Skin of body (tissue), 3 donors: ENCODE measurements around the gene RRP7A. TPM values are rescaled to one million over a fixed set of nuclear protein-coding genes. Genes with fewer than 3 reads are reported as not detected.
A peak's percentile ranks its signal among the peaks of the same experiment; 100 is the strongest.
"Not testable (repeated sequence)": the region's sequence is repeated elsewhere in the genome, so short reads cannot be mapped to it uniquely, and the experiment has no call there.

Experiments used
- DNase-seq: peaks from one replicate; lab custom pipeline; 2025; lab: John Stamatoyannopoulos, UW
- small RNA-seq: library from RNA; depleted of rRNA; stranded (forward); fragments of <200 nt; gene quantifications from one replicate; pipeline ENCODE3, GENCODE V24; 2014; ENCODE audit warnings: low replicate concordance
- total RNA-seq: library from RNA; depleted of rRNA; stranded (reverse); fragments of >200 nt; gene quantifications from one replicate; pipeline ENCODE4 v1.2.3, GENCODE V29; 2014

RRP7A gene
- total RNA-seq, 1 donor from 2014 or later: 14.3 TPM

DNA sequence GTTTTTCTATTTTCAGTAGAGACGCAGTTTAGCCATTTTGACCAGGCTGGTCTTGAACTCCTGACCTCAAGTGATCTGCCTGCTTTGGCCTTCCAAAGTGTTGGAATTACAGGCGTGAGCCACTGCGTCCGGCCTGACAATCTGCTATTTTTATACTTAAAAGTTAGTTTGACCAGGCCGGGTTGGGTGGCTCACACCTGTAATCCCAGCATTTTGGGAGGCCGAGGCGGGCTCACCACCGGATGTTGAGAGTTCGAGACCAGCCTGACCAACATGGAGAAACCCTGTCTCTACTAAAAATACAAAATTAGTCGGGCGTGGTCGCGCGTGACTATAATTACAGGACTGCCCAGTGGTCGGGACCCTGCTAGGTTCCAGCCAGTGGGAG lies 19.8 kb downstream of the RRP7A start:
- not testable (repeated sequence) for DNase-seq

DNA sequence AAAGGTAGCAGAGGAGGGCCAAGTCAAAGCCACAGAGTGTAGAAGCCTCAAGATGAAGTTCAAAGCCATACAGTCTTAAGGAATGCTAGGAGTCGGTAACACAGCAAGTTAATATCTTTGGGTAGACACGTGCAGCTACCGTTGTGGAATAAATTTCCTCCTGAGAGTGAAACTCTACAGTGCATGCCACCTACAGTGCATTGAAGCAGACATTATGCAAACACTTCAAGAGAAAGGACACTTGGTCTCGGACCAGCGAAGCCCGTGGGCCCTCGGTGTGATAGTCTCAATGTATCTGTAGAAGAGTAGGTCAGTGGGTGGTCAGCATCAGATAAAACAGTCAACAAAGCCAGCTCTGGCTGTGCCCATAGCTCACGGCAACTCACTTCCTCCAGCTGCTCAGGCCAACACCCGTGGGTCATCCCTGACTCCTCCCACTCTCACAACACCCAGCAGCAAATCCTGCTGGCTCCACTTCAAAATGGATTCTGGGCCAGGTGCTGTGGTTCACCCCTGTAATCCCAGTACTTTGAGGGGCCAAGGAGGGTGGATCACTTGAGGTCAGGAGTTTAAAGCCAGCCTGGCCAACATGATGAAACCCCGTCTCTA lies 24.0 kb downstream of the RRP7A start:
- DNase-seq: not testable (repeated sequence)

DNA sequence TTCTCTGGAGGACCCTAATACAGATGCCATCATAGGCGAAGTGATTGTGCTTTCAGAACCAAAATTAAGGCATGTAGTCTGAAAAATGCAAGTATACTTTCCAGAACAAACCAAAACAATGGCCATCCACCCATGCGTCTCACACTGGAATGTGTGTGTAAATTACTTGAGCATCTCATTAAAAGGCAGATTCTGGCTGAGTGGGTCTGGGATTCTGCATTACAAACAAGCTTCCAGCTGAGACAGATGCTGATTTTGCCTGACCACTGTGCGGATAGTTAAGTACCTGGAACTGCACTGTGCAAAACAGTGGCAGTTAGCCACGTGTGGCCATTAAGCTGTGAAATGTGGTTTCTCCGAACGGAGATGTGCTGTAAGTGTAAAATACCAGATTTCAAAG lies 26.2 kb downstream of the RRP7A start:
- DNase-seq: no peak

DNA sequence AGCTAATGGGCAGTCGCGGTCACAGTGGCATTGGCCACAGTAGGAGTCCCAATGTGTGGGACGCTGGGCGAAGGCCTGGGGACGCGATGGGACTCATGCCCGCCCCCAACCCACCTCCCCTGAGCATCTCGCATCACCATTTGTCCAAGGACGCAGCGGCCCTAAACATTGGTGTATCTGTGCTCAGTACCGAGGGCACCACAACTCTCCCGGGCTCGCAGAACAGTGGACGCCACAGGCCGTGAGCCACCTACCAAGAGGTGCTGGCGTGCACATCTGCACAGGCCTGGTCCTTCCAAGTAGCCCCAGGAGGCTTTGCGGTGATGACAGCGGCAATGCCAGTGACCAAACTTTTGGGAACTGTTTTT lies 27.3 kb downstream of the RRP7A start:
- no peak for DNase-seq

DNA sequence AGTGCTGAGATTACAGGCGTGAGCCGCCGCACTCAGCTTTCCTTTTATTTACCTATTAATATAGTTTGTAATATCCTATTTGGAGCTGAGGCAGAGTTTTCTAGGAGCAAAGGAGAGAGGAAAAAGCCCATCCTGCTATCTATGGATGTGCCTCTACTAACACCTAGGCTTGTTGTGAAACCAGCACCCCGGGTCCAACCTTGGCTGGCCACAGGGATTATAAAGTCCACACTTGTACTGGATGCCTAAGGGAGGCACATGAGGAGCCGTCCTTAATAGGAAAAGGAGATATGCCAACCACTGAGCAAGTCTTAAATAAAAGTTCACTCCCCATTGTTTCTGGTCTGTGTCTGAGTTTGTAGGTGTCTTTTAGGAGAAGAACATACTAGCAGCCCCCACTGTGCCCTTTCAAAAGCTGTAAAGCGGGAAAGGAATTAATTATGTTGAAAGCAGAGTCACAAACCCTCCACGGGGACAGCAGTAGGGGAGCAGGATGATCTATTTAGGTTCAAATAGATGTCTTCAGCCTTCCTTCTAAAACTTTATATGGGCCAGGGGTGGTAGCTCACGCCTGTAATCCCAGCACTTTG lies 29.3 kb downstream of the RRP7A start:
- no peak for DNase-seq

DNA sequence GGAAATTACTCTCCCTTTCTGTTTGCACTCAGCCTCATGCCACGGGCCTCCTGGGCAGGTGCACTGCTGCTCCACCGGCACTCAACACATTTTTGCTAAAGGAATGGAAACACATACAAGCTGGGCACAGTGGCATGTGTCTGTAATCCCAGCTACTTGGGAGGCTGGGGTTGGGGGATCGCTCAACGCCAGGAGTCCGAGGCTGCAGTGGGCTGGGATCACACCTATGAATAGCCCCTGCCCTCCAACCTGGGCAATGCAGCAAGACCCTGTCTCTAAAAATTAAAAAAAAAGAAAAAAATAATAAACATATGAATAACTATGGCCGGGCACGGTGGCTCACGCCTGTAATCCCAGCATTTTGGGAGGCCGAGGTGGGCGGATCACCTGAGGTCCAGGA lies 30.6 kb downstream of the RRP7A start:
- no peak for DNase-seq

DNA sequence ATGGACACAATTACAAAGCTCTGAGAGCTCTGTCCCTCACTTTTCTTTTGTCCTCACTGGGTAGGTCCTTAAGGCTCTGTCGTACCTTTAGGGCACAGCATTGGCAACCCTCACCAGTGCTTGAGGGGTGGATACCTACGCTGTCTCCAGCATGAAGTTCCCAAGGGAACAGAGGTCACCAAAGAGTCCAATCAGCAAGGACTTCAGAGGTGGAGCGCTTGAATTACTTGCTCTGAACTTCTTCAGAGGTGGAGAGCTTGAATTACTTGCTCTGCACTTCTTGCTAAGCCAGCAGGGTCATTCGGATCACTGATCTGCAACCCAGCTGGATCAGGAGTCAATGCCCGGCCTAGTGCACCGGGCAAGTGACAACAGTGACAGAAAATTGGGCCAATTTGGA lies 35.1 kb downstream of the RRP7A start:
- DNase-seq: no peak

DNA sequence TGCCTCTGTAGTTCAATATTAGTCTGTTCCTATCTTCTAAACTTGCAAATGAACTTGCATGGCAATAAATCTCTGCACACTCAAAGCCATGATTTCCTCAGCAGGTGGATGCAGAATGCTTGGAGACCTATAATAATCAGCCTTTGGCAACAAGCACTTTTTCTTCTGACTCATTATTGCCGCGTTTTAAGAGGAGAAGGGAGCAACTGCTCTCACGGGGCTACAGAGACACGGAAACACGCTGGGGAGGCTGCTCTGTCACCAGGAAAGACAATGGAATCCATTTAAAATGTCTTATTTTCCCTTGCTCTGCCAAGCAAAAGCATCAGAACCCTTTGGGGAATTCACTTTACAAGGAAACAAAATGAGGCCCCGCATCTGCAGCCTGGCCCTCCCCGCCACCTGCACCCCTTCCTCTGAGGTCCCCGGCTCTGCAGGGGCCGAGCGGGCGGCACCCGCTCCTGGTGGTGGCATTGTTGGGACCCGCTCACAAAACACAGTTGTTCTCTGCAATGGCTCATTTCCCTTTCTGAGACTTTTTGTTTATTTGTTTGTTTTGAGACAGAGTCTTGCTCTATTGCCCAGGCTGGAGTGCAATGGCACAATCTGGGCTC lies 35.9 kb downstream of the RRP7A start:
- DNase-seq: not testable (repeated sequence)

DNA sequence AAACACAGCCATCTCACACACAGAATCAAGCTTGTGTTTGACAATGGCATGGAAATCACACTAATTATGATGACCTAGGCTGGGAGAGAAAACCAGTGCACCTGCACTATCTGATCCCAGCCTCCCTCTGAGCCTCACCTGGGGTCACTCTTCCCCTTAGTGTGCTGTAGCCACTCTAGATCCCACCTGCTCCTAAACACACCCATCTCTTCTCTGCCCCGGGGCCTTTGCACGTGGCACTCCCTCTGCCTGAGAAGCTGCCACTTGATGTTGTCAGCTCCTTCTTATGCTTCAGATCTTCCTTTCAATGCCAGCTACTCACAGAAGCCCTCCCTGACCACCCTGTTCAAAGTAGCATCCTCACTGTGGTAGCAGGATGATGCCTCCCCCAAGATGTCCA lies 44.5 kb downstream of the RRP7A start:
- no peak for DNase-seq

DNA sequence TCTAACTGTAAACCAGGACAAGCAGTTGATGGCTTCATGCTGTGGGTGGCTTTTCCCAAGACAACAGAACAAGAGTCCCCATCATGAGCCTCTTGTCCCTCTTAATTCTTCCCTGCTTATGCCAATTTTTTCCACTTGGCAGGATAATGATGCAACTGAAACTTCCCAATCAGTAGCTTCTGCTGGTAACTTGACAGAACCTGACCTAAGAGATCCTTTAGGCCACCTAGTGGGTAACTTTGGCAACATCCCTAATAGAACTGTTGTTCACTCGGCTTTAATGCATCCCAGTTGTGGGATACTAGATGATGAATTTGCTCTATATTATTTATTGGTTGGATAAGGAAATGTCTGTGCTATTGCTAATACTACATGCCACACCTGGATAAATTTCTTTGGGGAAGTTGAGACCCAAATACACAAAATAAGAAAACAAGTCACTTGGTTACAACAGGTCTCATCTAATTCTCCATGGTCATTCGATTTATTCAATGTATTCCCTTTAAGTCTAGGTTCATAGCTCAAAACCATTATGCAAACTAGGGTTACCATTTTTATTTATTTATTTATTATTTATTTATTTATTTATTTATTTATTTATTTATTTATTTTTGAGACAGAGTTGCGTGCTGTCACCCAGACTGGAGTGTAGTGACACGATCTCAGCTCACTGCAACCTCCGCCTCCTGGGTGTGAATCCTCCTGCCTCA lies 46.0 kb downstream of the RRP7A start:
- DNase-seq: peak; percentile 22

DNA sequence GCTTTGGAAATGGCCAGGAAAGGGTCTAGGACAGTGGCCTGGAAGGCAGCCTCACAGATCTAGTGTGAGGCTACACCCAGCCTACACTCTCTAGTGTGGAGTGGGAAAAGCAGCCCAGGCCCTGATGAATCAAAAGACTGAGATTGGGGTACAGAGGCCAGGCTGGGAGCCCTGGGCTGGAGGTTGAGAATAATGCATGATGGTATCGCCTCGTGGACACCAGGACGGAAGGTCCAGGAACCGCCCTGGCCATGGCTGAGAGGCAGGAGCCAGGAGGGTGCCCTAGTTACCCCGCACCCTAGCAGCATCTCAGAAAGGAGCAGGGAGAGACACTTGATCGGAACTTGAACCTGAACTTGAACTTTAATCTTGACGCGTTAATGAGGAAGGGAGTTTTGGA lies 46.9 kb downstream of the RRP7A start:
- no peak for DNase-seq

DNA sequence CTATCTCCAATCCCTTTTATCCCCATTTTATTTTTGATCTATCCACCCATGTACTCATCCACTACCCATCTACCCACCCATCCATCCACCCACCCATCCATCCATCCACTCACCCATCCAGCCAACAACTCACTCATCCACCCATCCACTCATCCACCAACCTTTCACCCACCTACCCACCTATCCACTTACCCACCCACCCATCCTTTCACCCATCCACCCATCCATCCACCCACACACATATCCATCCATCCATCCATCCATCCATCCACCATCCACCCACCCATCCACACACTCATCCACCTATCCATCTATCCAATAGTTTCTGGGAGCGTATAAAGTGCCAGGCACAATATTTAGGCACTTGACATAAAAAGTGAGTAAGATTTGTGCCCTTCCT lies 48.2 kb downstream of the RRP7A start:
- no peak for DNase-seq

DNA sequence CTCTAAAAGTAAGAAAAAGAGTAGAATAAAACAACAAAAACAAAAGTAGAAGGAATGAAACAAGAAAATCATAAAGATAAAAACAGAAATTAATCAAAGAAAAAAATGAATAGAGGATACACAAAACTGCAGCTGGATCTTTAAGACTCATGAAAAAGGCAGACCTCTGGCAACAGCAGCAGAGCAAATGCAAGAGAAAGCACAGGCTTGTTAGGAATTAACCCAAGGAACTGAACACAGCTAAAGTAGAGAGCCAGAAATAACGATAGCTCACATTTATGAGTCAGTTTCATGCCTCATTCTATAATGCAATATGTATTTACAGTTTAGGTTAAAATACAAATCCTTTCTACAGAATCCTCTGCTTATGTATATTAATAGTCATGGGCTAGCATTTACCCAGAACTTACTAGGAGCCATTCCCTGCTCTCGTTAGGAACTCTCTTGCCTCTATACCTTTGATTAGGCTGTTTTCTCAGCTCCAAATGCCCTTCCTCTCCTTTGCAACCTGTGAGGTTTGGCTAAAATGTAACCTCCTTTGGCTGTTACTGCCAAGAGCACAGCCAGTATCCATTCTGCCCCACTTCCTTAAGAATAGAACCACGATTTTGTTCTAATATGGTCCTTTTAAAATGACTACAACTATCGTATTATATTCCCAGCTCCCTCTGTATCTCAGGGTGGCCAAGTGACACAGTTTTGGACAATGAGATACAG lies 49.1 kb downstream of the RRP7A start:
- DNase-seq: no peak

DNA sequence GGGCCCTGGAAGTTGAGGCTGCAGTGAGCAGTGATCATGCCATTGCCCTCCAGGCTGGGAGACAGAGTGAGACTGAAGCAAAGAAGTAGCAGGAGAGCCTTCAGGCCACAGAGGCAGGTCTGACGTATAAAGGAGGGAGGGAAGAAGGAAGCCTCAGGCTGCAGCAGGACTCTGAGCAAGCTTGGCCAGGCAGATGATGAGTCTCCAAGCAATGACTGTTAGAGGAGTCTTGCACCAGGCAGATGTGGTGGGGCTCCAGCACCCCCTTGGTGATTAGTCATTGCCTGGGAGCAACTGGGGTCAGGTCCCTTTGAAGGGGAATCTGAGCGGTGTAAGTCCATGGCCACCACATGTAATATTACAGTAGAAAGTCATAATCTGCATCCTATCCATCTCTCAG lies 50.8 kb downstream of the RRP7A start:
- DNase-seq: no peak

DNA sequence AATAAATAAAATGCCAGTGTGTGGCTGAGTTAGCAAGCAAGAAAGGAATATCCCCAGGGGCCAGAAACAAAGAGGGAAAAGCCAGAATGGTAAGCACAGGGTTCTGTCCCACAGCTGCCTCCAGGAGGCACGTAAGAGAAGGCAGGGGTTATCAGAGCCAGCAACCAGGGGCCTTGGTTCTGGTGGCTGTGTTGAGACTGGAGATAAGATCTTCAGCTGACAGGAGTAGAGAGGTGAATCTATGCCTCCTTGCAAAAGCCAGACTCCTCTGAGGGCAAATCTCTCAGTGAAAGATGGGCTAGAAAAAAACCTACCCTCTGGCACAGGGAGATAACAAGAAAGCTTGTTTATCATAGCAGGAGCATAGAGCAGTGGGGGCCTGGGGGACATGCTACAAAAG lies 57.6 kb downstream of the RRP7A start:
- no peak for DNase-seq

DNA sequence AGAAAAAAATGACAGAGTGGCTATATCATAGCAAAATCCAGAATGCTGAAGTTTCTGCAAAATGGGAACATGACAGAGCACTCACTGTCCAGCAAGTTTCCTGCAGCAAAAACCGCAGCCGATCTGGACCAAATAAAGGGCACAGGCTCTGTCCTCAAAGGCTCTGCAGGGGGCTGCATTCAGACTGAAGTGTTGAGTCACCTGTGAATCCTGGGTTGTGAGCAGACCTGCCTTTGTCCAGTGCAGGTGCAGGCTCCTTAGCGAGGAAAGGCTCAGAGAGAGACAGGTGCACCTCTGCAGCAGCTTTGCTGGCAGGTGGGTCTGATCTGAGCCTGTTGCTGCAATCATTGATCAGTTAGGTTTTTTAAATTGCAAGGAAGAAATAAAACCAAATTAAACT lies 58.1 kb downstream of the RRP7A start:
- no peak for DNase-seq

Small RNA genes within 50 kb of the gene (small RNA-seq; reads per million reads assigned to genes)
- gene RN7SKP80: not detected
- not detected for gene RNU6-513P

Other genes with a start within 250 kb of the RRP7A start
- 26.1 TPM for gene TCF20, start 249.1 kb downstream of the RRP7A start, total RNA-seq
- gene NFAM1, start 87.4 kb downstream of the RRP7A start, total RNA-seq: 1.2 TPM
- 3.1 TPM for gene SERHL2, start 34.2 kb upstream of the RRP7A start, total RNA-seq
- gene POLDIP3, start 95.1 kb upstream of the RRP7A start, total RNA-seq: 26.9 TPM
- not detected for gene ATP5MGL, start 120.8 kb upstream of the RRP7A start, total RNA-seq
- gene CYB5R3, start 129.6 kb upstream of the RRP7A start, total RNA-seq: 32.9 TPM
- gene A4GALT, start 201.1 kb upstream of the RRP7A start, total RNA-seq: 6.0 TPM